BLaER1 treated with 17β-estradiol and CSF1 and Interleukin-3, amounts not matched to agents 10 nM and 100 nM (cell line): ENCODE measurements around the gene GFRA1.
"Not testable (repeated sequence)": the region's sequence is repeated elsewhere in the genome, so short reads cannot be mapped to it uniquely, and the experiment has no call there.

Experiments
- H3K27ac ChIP-seq, 11 experiments: shearing (Covaris generic); formaldehyde crosslinking; 2 replicates each; pipeline ENCODE4 v1.8.1; 2022
- H3K27me3 ChIP-seq, 11 experiments: shearing (Covaris generic); formaldehyde crosslinking; 2 replicates each; pipeline ENCODE4 v1.8.1; 2022
- H3K36me3 ChIP-seq, 11 experiments: shearing (Covaris generic); formaldehyde crosslinking; 2 replicates each; pipeline ENCODE4 v1.8.1; 2022
- H3K4me1 ChIP-seq, 10 experiments: shearing (Covaris generic); formaldehyde crosslinking; 2 replicates each; pipeline ENCODE4 v1.8.1; 2022
- H3K4me2 ChIP-seq, 11 experiments: shearing (Covaris generic); formaldehyde crosslinking; 2 replicates each; pipeline ENCODE4 v1.8.1; 2022
- H3K4me3 ChIP-seq, 10 experiments: shearing (Covaris generic); formaldehyde crosslinking; 2 replicates each; pipeline ENCODE4 v1.8.1; 2022
- H3K9ac ChIP-seq, 11 experiments: shearing (Covaris generic); formaldehyde crosslinking; 2 replicates each; pipeline ENCODE4 v1.8.1; 2022
- H3K9me3 ChIP-seq, 11 experiments: shearing (Covaris generic); formaldehyde crosslinking; replicated peaks in 1 of 11; 2 replicates each; pipeline ENCODE4 v1.8.1; 2022
- H4K20me1 ChIP-seq, 11 experiments: shearing (Covaris generic); formaldehyde crosslinking; 2 replicates each; pipeline ENCODE4 v1.8.1; 2022
- Cebpa-rat ChIP-seq, 11 experiments: shearing (Covaris generic); IDR thresholded peaks; 2 replicates each; pipeline ENCODE4 v1.8.1; 2022

GFRA1 gene

GRCh38 chr10:116055252-116055916, 217.6 kb downstream of the GFRA1 start:
- TF ChIP-seq Cebpa-rat (IDR thresholded peaks at IDR 0.05), result no peak
- no peak overlapping the region for H3K27ac ChIP-seq
- H3K36me3 ChIP-seq, result no peaks in the 10 kb centered on the region
- no peaks in the 10 kb centered on the region for H3K9me3 ChIP-seq
- no peak overlapping the region for H3K4me3 ChIP-seq
- no peaks in the 10 kb centered on the region for H4K20me1 ChIP-seq
- H3K9ac ChIP-seq, result no peak overlapping the region
- H3K27me3 ChIP-seq, result no peaks in the 10 kb centered on the region
- no peaks in the 10 kb centered on the region for H3K4me1 ChIP-seq
- H3K4me2 ChIP-seq, result no peak overlapping the region

GRCh38 chr10:116053910-116054309, 219.1 kb downstream of the GFRA1 start:
- H3K27me3 ChIP-seq, result no peaks in the 10 kb centered on the region
- no peak overlapping the region for H3K9ac ChIP-seq
- H3K9me3 ChIP-seq, result no peaks in the 10 kb centered on the region
- no peaks in the 10 kb centered on the region for H4K20me1 ChIP-seq
- no peak overlapping the region for H3K4me3 ChIP-seq
- TF ChIP-seq Cebpa-rat (IDR thresholded peaks at IDR 0.05), result no peak
- H3K4me1 ChIP-seq, result no peaks in the 10 kb centered on the region
- no peak overlapping the region for H3K4me2 ChIP-seq
- H3K36me3 ChIP-seq, result no peaks in the 10 kb centered on the region
- no peak overlapping the region for H3K27ac ChIP-seq

GRCh38 chr10:116053009-116053730, 219.8 kb downstream of the GFRA1 start:
- not testable (repeated sequence) for H3K27me3 ChIP-seq, H3K4me1 ChIP-seq, H3K9ac ChIP-seq, H3K36me3 ChIP-seq, H3K4me2 ChIP-seq, H3K4me3 ChIP-seq, H3K9me3 ChIP-seq, H4K20me1 ChIP-seq, H3K27ac ChIP-seq

- H3K9me3 ChIP-seq, H3K9ac ChIP-seq, H4K20me1 ChIP-seq, H3K4me2 ChIP-seq, H3K4me1 ChIP-seq, H3K27me3 ChIP-seq, H3K4me3 ChIP-seq, H3K36me3 ChIP-seq, H3K27ac ChIP-seq: not testable (repeated sequence)
Observed at GRCh38 chr10:116052522-116052921, 220.5 kb downstream of the GFRA1 start.

GRCh38 chr10:116049974-116050304, 223.1 kb downstream of the GFRA1 start:
- H3K9ac ChIP-seq, result no peak overlapping the region
- peaks cover 0 to 4% (median 2%) of the 10 kb centered on the region in 10 experiments; a peak in 12 of 20 replicates for H3K4me1 ChIP-seq
- no peak overlapping the region for H3K4me3 ChIP-seq
- H3K4me2 ChIP-seq, result no peak overlapping the region
- TF ChIP-seq Cebpa-rat (IDR thresholded peaks at IDR 0.05), result no peak
- no peaks in the 10 kb centered on the region for H3K27me3 ChIP-seq
- H4K20me1 ChIP-seq, result no peaks in the 10 kb centered on the region
- no peaks in the 10 kb centered on the region for H3K9me3 ChIP-seq
- no peak overlapping the region for H3K27ac ChIP-seq
- H3K36me3 ChIP-seq, result no peaks in the 10 kb centered on the region

- Histone ChIP-seq H4K20me1 (no peaks in the 10 kb centered on the region), H3K27ac (no peak overlapping the region), H3K27me3 (no peaks in the 10 kb centered on the region), H3K4me3 (no peak overlapping the region), H3K4me2 (no peak overlapping the region), H3K9me3 (no peaks in the 10 kb centered on the region), H3K36me3 (no peaks in the 10 kb centered on the region), H3K4me1 (peaks cover 0 to 10% (median 8%) of the 10 kb centered on the region in 10 experiments; a peak in 15 of 20 replicates), H3K9ac (no peak overlapping the region)
- TF ChIP-seq Cebpa-rat (IDR thresholded peaks at IDR 0.05), result no peak
Observed at GRCh38 chr10:116049158-116049973, 223.6 kb downstream of the GFRA1 start.

GRCh38 chr10:116045366-116046356, 227.3 kb downstream of the GFRA1 start:
- Histone ChIP-seq H3K4me3 (no peak overlapping the region), H3K27me3 (no peaks in the 10 kb centered on the region), H3K9me3 (peaks cover 0 to 9% (median 0%) of the 10 kb centered on the region in 11 experiments; a peak in 2 of 22 replicates), H3K27ac (no peak overlapping the region), H3K4me1 (peaks cover 6 to 19% (median 14%) of the 10 kb centered on the region in 10 experiments; a peak in 15 of 20 replicates), H3K4me2 (peak overlapping the region in 1 of 11 experiments; percentile 61; a peak in 2 of 22 replicates), H4K20me1 (no peaks in the 10 kb centered on the region), H3K9ac (no peak overlapping the region), H3K36me3 (no peaks in the 10 kb centered on the region)
- no peak for TF ChIP-seq Cebpa-rat (IDR thresholded peaks at IDR 0.05)

- no peaks in the 10 kb centered on the region for H3K27me3 ChIP-seq
- H3K4me2 ChIP-seq, result peak overlapping the region in 9 of 11 experiments; percentile 28 to 61 (median 41); a peak in 17 of 22 replicates
- H3K9me3 ChIP-seq, result peaks cover 0 to 9% (median 0%) of the 10 kb centered on the region in 11 experiments; a peak in 2 of 22 replicates
- H3K27ac ChIP-seq, result no peak overlapping the region
- peaks cover 6 to 19% (median 14%) of the 10 kb centered on the region in 10 experiments; a peak in 15 of 20 replicates for H3K4me1 ChIP-seq
- no peak for TF ChIP-seq Cebpa-rat (IDR thresholded peaks at IDR 0.05)
- no peak overlapping the region for H3K9ac ChIP-seq
- no peak overlapping the region for H3K4me3 ChIP-seq
- H3K36me3 ChIP-seq, result no peaks in the 10 kb centered on the region
- no peaks in the 10 kb centered on the region for H4K20me1 ChIP-seq
Observed at GRCh38 chr10:116044801-116045248, 228.2 kb downstream of the GFRA1 start.
